H9 (cell line): ENCODE results near the gene MGMT. TPM values are rescaled to one million over a fixed set of nuclear protein-coding genes. Genes with fewer than 3 reads are reported as not detected.

Experiments
- DNase-seq: peaks from one replicate; pipeline ENCODE4 v3.0.0-alpha.2; 2017
- H2AFZ ChIP-seq: one replicate; pipeline ENCODE4 v1.6.1; 2013; ENCODE audit warnings: mild to moderate bottlenecking, low read length, control low read depth, moderate library complexity
- H2AK5ac ChIP-seq: 2 replicates; pipeline ENCODE4 v1.6.1; 2013; ENCODE audit warnings: low read length, control low read depth, mixed read lengths; ENCODE audit not compliant: insufficient read length
- H2BK120ac ChIP-seq: one replicate; pipeline ENCODE4 v1.6.1; 2013; ENCODE audit warnings: low read depth, mild to moderate bottlenecking, low read length, control low read depth, inconsistent platforms; ENCODE audit not compliant: poor library complexity, severe bottlenecking
- H2BK12ac ChIP-seq: 2 replicates; pipeline ENCODE4 v1.6.1; 2013; ENCODE audit warnings: low read length, control low read depth, mixed read lengths, low read depth; ENCODE audit not compliant: insufficient read length
- H2BK15ac ChIP-seq: 2 replicates; pipeline ENCODE4 v1.6.1; 2013; ENCODE audit warnings: low read depth, low read length, control low read depth
- H2BK20ac ChIP-seq: one replicate; pipeline ENCODE4 v1.6.1; 2013; ENCODE audit warnings: low read depth, mild to moderate bottlenecking, low read length, control low read depth, inconsistent platforms; ENCODE audit not compliant: poor library complexity, severe bottlenecking
- H2BK5ac ChIP-seq: 2 replicates; pipeline ENCODE4 v1.6.1; 2013; ENCODE audit warnings: low read length, control low read depth, mixed read lengths; ENCODE audit not compliant: insufficient read length
- H3K14ac ChIP-seq: 2 replicates; pipeline ENCODE4 v1.6.1; 2013; ENCODE audit warnings: low read length, control low read depth; ENCODE audit not compliant: insufficient read depth
- H3K18ac ChIP-seq: 2 replicates; pipeline ENCODE4 v1.6.1; 2013; ENCODE audit warnings: low read depth, mild to moderate bottlenecking, mixed read lengths, low read length, control low read depth; ENCODE audit not compliant: insufficient read length
- H3K23ac ChIP-seq: 2 replicates; pipeline ENCODE4 v1.6.1; 2013; ENCODE audit warnings: low read length, control low read depth, mixed read lengths, low read depth; ENCODE audit not compliant: insufficient read length
- H3K23me2 ChIP-seq: 2 replicates; pipeline ENCODE4 v1.6.1; 2013; ENCODE audit warnings: low read depth, mild to moderate bottlenecking, mixed read lengths, low read length, control low read depth; ENCODE audit not compliant: insufficient read length, poor library complexity, severe bottlenecking
- H3K27ac ChIP-seq: 2 replicates; pipeline ENCODE4 v1.5.1; 2013; ENCODE audit warnings: low read length, control low read depth, mixed read lengths, low read depth; ENCODE audit not compliant: insufficient read length
- H3K27me3 ChIP-seq: 2 replicates; pipeline ENCODE4 v1.6.1; 2013; ENCODE audit warnings: low read length, control low read depth, inconsistent platforms; ENCODE audit not compliant: insufficient read depth
- H3K4ac ChIP-seq: 2 replicates; pipeline ENCODE4 v1.6.1; 2013; ENCODE audit warnings: low read depth, mild to moderate bottlenecking, control low read depth, inconsistent platforms, low read length, moderate library complexity
- H3K4me1 ChIP-seq: 2 replicates; pipeline ENCODE4 v1.6.1; 2013; ENCODE audit warnings: low read length, control low read depth, inconsistent platforms; ENCODE audit not compliant: insufficient read depth
- H3K4me2 ChIP-seq: 2 replicates; pipeline ENCODE4 v1.6.1; 2013; ENCODE audit warnings: low read length, control low read depth, mixed read lengths; ENCODE audit not compliant: insufficient read length, insufficient read depth
- H3K56ac ChIP-seq: 2 replicates; pipeline ENCODE4 v1.6.1; 2013; ENCODE audit warnings: low read depth, mild to moderate bottlenecking, mixed read lengths, low read length, control low read depth; ENCODE audit not compliant: insufficient read length
- H3K79me1 ChIP-seq: 2 replicates; pipeline ENCODE4 v1.6.1; 2013; ENCODE audit warnings: low read depth, mild to moderate bottlenecking, moderate library complexity, low read length, control low read depth, inconsistent platforms; ENCODE audit not compliant: insufficient read depth, poor library complexity, severe bottlenecking
- H3K79me2 ChIP-seq: 2 replicates; pipeline ENCODE4 v1.6.1; 2013; ENCODE audit warnings: low read length, control low read depth, inconsistent platforms; ENCODE audit not compliant: insufficient read depth
- H3K9ac ChIP-seq: 2 replicates; pipeline ENCODE4 v1.6.1; 2013; ENCODE audit warnings: low read length, control low read depth, mixed read lengths; ENCODE audit not compliant: insufficient read length; ENCODE audit errors: extremely low read depth
- H3K9me3 ChIP-seq: one replicate; pipeline ENCODE4 v1.6.1; 2013; ENCODE audit warnings: low read depth, low read length, inconsistent platforms; ENCODE audit not compliant: control insufficient read depth
- H3T11ph ChIP-seq: one replicate; pipeline ENCODE4 v1.6.1; 2013; ENCODE audit warnings: mild to moderate bottlenecking, low read length, control low read depth, inconsistent platforms
- H4K20me1 ChIP-seq: one replicate; pipeline ENCODE4 v1.6.1; 2013; ENCODE audit not compliant: control insufficient read depth, insufficient read length, insufficient read depth
- H4K5ac ChIP-seq: 2 replicates; pipeline ENCODE4 v1.6.1; 2013; ENCODE audit warnings: low read depth, mild to moderate bottlenecking, mixed read lengths, low read length, control low read depth; ENCODE audit not compliant: insufficient read length
- H4K8ac ChIP-seq: replicated peaks from 2 replicates; pipeline ENCODE4 v1.6.1; 2013; ENCODE audit warnings: low read length, control low read depth, mixed read lengths, low read depth; ENCODE audit not compliant: insufficient read length
- H4K91ac ChIP-seq: 2 replicates; pipeline ENCODE4 v1.6.1; 2013; ENCODE audit warnings: low read depth, mild to moderate bottlenecking, moderate library complexity, mixed read lengths, low read length, control low read depth; ENCODE audit not compliant: insufficient read length
- H3K27ac Mint-ChIP-seq, 3 experiments: 2 replicates in 2 of 3; 3 replicates in 1 of 3; pipeline ENCODE4 v1.8.0; 2020 to 2021; ENCODE audit warnings: mixed read lengths in 3 of 3, mild to moderate bottlenecking in 1 of 3, moderate library complexity in 1 of 3
- H3K27me3 Mint-ChIP-seq: 2 replicates; pipeline ENCODE4 v1.8.0; 2021; ENCODE audit warnings: low read depth, mild to moderate bottlenecking, moderate library complexity, mixed read lengths
- H3K36me3 Mint-ChIP-seq, 3 experiments: 2 replicates in 2 of 3; 3 replicates in 1 of 3; pipeline ENCODE4 v1.8.0; 2020 to 2021; ENCODE audit warnings: low read depth in 3 of 3, mixed read lengths in 3 of 3; ENCODE audit not compliant: insufficient read depth in 1 of 3
- H3K4me1 Mint-ChIP-seq, 2 experiments: 2 replicates each; pipeline ENCODE4 v1.8.0; 2020; ENCODE audit warnings: mixed read lengths in 2 of 2
- H3K4me3 Mint-ChIP-seq, 2 experiments: 2 replicates in 1 of 2; 3 replicates in 1 of 2; pipeline ENCODE4 v1.8.0; 2020 to 2021; ENCODE audit warnings: mild to moderate bottlenecking in 2 of 2, mixed read lengths in 2 of 2, moderate library complexity in 1 of 2
- H3K9me3 Mint-ChIP-seq, 2 experiments: 2 replicates in 1 of 2; 3 replicates in 1 of 2; pipeline ENCODE4 v1.8.0; 2020; ENCODE audit warnings: mild to moderate bottlenecking in 2 of 2, mixed read lengths in 2 of 2, moderate library complexity in 1 of 2
- CTCF ChIP-seq: fragments of 200-600 bp; sonication (generic); conservative IDR thresholded peaks from 3 replicates; pipeline ENCODE4 v1.8.0; 2021; ENCODE audit warnings: antibody characterized with exemption, mild to moderate bottlenecking
- WGBS: extraction: QIAGEN DNeasy Blood & Tissue Kit; methylation state at CpG from one replicate; pipeline ENCODE4 v1.1.7; 2013; ENCODE audit warnings: missing lambda C conversion rate, low lambda C conversion rate, mixed read lengths; ENCODE audit not compliant: insufficient read length; ENCODE audit errors: extremely low coverage; 5-methylcytosine and 5-hydroxymethylcytosine counted together
- total RNA-seq: library from RNA; stranded (reverse); gene quantifications from 2 replicates; pipeline ENCODE4 v1.2.1, GENCODE V29; 2021

MGMT gene
- total RNA-seq, 1 experiment from 2014 or later = 18.4 TPM

- no peak for DNase-seq
- no peak overlapping the region for H2BK15ac ChIP-seq
- peaks cover 8% of the 10 kb centered on the region for H3K9me3 ChIP-seq
- H3K79me1 ChIP-seq = no peaks in the 10 kb centered on the region
- no peak overlapping the region for H2BK20ac ChIP-seq
- no peak overlapping the region for H3K18ac ChIP-seq
- no peak overlapping the region for H3K27ac ChIP-seq
- H3K4me3 Mint-ChIP-seq = no peak overlapping the region
- no peak overlapping the region for H3K56ac ChIP-seq
- WGBS = no CpG with 5 or more reads among the region's 9 CpGs
- H4K20me1 ChIP-seq = no peaks in the 10 kb centered on the region
- H4K8ac ChIP-seq = no peak overlapping the region
- no peak overlapping the region for H3K9ac ChIP-seq
- H3K27me3 Mint-ChIP-seq = peaks cover 4% of the 10 kb centered on the region; the same call in 1 of the 2 replicates
- no peaks in the 10 kb centered on the region for H3K27me3 ChIP-seq
- no peak overlapping the region for H3K4ac ChIP-seq
- no peaks in the 10 kb centered on the region for H3K23me2 ChIP-seq
- no peak for TF ChIP-seq CTCF
- H3T11ph ChIP-seq = no peak overlapping the region
- H2BK120ac ChIP-seq = no peak overlapping the region
- H3K4me1 ChIP-seq = no peaks in the 10 kb centered on the region
- peaks cover 5 to 12% of the 10 kb centered on the region in 2 experiments for H3K4me1 Mint-ChIP-seq
- peaks cover 24 to 27% of the 10 kb centered on the region in 2 experiments for H3K9me3 Mint-ChIP-seq
- no peak overlapping the region for H3K4me2 ChIP-seq
- H4K5ac ChIP-seq = no peak overlapping the region
- no peak overlapping the region for H2AFZ ChIP-seq
- no peak overlapping the region for H2BK12ac ChIP-seq
- H3K79me2 ChIP-seq = no peaks in the 10 kb centered on the region
- H3K27ac Mint-ChIP-seq = no peak overlapping the region
- H2AK5ac ChIP-seq = no peak overlapping the region
- H3K14ac ChIP-seq = no peak overlapping the region
- no peak overlapping the region for H4K91ac ChIP-seq
- peaks cover 22 to 29% (median 24%) of the 10 kb centered on the region in 3 experiments for H3K36me3 Mint-ChIP-seq
- H2BK5ac ChIP-seq = no peak overlapping the region
- no peak overlapping the region for H3K23ac ChIP-seq
Observed at GRCh38 chr10:129725482-129725881, 258.4 kb downstream of the MGMT start.
